K562 (cell line): ENCODE results near the gene TCF7. TPM values are rescaled to one million over a fixed set of nuclear protein-coding genes. Genes with fewer than 3 reads are reported as not detected.

ENCODE experiments used
- ATAC-seq: fragments of 200-7000 bp; cut with Tn5 transposase; 3 replicates; pipeline ENCODE4 v1.9.1; 2020; ENCODE audit warnings: moderate library complexity
- BruUV-seq: library from RNA; stranded (reverse); fragments of 400-500 nt; replicated peaks from 2 replicates; lab custom pipeline; 2021; lab: Mats Ljungman, UMichigan
- CTCF ChIA-PET: fragments of 300-600 bp; formaldehyde crosslinking; extraction: SDS; loops from one replicate; lab custom pipeline; 2021; ENCODE audit warnings: low intra/inter-chr PET ratio; lab: Yijun Ruan, JAX
- POLR2A ChIA-PET: fragments of 300-600, 350-650 bp; sonication (Branson Sonifier 250); formaldehyde crosslinking; extraction: SDS; loops from one replicate; lab custom pipeline; 2021; ENCODE audit warnings: antibody characterized with exemption, inconsistent platforms; lab: Yijun Ruan, JAX
- DNase-seq, 4 experiments: peaks; one replicate each; pipeline versions ENCODE4 v3.0.0 to v3.0.0-alpha.2; 2011 to 2018; ENCODE audit warnings: low spot score in 3 of 4, mixed read lengths in 3 of 4; ENCODE audit errors: extremely low read depth in 1 of 4
- FAIRE-seq: peaks from 2 replicates; lab custom pipeline; 2011; peaks lifted over from hg19 to GRCh38; lab: Jason Lieb, UNC
- H2AFZ ChIP-seq: 2 replicates; pipeline ENCODE4 v1.6.0; 2011; ENCODE audit warnings: low read depth, low read length, control low read depth, inconsistent platforms
- H3K27ac ChIP-seq: fragments of 200-600 bp; 3 replicates; pipeline ENCODE4 v1.8.0; 2011; ENCODE audit warnings: low read depth, mild to moderate bottlenecking, control low read depth, inconsistent platforms, low read length, moderate library complexity, mixed read lengths; ENCODE audit errors: extremely low read depth
- H3K27me3 ChIP-seq, 2 experiments: fragments of 300-600 bp in 1 of 2; 2 replicates in 1 of 2; 3 replicates in 1 of 2; pipeline versions ENCODE4 v1.6.0 to v1.8.0; 2011; ENCODE audit warnings: inconsistent platforms in 2 of 2, low read length in 2 of 2, mild to moderate bottlenecking in 1 of 2, mixed read lengths in 1 of 2, moderate library complexity in 1 of 2; ENCODE audit not compliant: control insufficient read depth in 2 of 2, insufficient read depth in 2 of 2
- H3K36me3 ChIP-seq: fragments of 300-600 bp; 3 replicates; pipeline ENCODE4 v1.8.0; 2011; ENCODE audit warnings: mild to moderate bottlenecking, low read length, inconsistent platforms; ENCODE audit not compliant: control insufficient read depth, insufficient read depth
- H3K4me1 ChIP-seq, 2 experiments: fragments of 200-600 bp in 1 of 2; replicated peaks in 1 of 2; 2 replicates in 1 of 2; 3 replicates in 1 of 2; pipeline versions ENCODE4 v1.5.1 to v1.8.0; 2011; ENCODE audit warnings: inconsistent platforms in 2 of 2, low read length in 2 of 2, mild to moderate bottlenecking in 1 of 2, mixed read lengths in 1 of 2, moderate library complexity in 1 of 2; ENCODE audit not compliant: control insufficient read depth in 2 of 2, insufficient read depth in 2 of 2
- H3K4me2 ChIP-seq: 2 replicates; pipeline ENCODE4 v1.6.1; 2011; ENCODE audit warnings: low read length, control low read depth, inconsistent platforms, mixed read lengths; ENCODE audit not compliant: insufficient read depth
- H3K4me3 ChIP-seq: fragments of 200-600 bp; sonication (generic), shearing (Covaris generic); 2 replicates; pipeline ENCODE4 v1.5.1; 2016; ENCODE audit warnings: control low read depth, inconsistent platforms
- H3K79me2 ChIP-seq: fragments of 200-600 bp; 3 replicates; pipeline ENCODE4 v1.8.0; 2011; ENCODE audit warnings: low read length, inconsistent platforms; ENCODE audit not compliant: control insufficient read depth, insufficient read depth
- H3K9ac ChIP-seq, 2 experiments: 2 replicates each; pipeline versions ENCODE4 v1.6.0 to v1.6.1; 2011; ENCODE audit warnings: low read depth in 2 of 2, low read length in 2 of 2, control low read depth in 1 of 2, inconsistent platforms in 1 of 2, mild to moderate bottlenecking in 1 of 2, mixed read lengths in 1 of 2; ENCODE audit not compliant: insufficient read depth in 1 of 2
- H3K9me1 ChIP-seq: one replicate; pipeline ENCODE4 v1.6.0; 2011; ENCODE audit warnings: inconsistent platforms, mild to moderate bottlenecking, low read length, moderate library complexity; ENCODE audit not compliant: control insufficient read depth, insufficient read depth
- H3K9me3 ChIP-seq: replicated peaks from 2 replicates; pipeline ENCODE4 v1.5.1; 2011; ENCODE audit warnings: low read depth, low read length, inconsistent platforms; ENCODE audit not compliant: control insufficient read depth, insufficient read depth
- H4K20me1 ChIP-seq: replicated peaks from 2 replicates; pipeline ENCODE4 v1.6.1; 2011; ENCODE audit warnings: low read length, inconsistent platforms, mixed read lengths; ENCODE audit not compliant: control insufficient read depth, insufficient read depth
- CHD1 ChIP-seq: fragments of 200-600 bp; sonication (generic); IDR thresholded peaks from one replicate; pipeline ENCODE4 v1.6.1; 2012; ENCODE audit warnings: mild to moderate bottlenecking, moderate library complexity, low read length, inconsistent platforms
- FOXK2 ChIP-seq, 2 experiments: fragments of 450-650 bp; IDR thresholded peaks in 1 of 2; conservative IDR thresholded peaks in 1 of 2; 2 replicates each; pipeline ENCODE4 v1.6.1; 2016; ENCODE audit warnings: low read depth in 2 of 2, mild to moderate bottlenecking in 1 of 2
- NR0B1 ChIP-seq: fragments of 450-650 bp; IDR thresholded peaks from one replicate; pipeline ENCODE4 v1.6.1; 2018; ENCODE audit warnings: mild to moderate bottlenecking, moderate library complexity; ENCODE audit not compliant: partially characterized antibody
- POLR2G ChIP-seq: fragments of 200-400 bp; formaldehyde crosslinking; IDR thresholded peaks from 2 replicates; pipeline ENCODE4 v1.6.1; 2017; ENCODE audit warnings: low read depth, mild to moderate bottlenecking, antibody characterized with exemption, low read length, moderate library complexity
- RREB1 ChIP-seq: fragments of 250-450 bp; sonication (Bioruptor Pico); IDR thresholded peaks from 2 replicates; pipeline ENCODE4 v1.4.0; 2020
- WGBS: fragments of 100-300 bp; shearing (Covaris generic); methylation state at CpG from one replicate; pipeline ENCODE4 v1.1.6; 2016; ENCODE audit warnings: low coverage, mixed read lengths; ENCODE audit not compliant: insufficient coverage; ENCODE audit errors: missing lambda C conversion rate; 5-methylcytosine and 5-hydroxymethylcytosine counted together
- in situ Hi-C: fragments of 300-500 bp; cut with MboI; formaldehyde crosslinking; loops from 4 replicates; pipeline ENCODE4 v1.15.0; 2018; ENCODE audit warnings: inconsistent platforms, mixed read lengths
- intact Hi-C: fragments of 100-400 bp; cut with micrococcal nuclease; formaldehyde crosslinking; loops from 2 replicates; pipeline ENCODE4 v1.14.2; 2022
- polyA plus RNA-seq, 8 experiments: library from polyadenylated mRNA; depleted of rRNA in 4 of 8; stranded (reverse) in 5 of 8; unstranded in 3 of 8; fragments of >200 nt; fragmentation: Nextera tagmentation in 2 of 8; fragmentation: Illumina TruSeq in 1 of 8; extraction: Ambion mirVana in 2 of 8; extraction: Trizol in 1 of 8; gene quantifications; 2 replicates each; pipeline versions ENCODE4 v1.2.1 to v1.2.3, GENCODE V29; 2011 to 2014; ENCODE audit warnings: inconsistent platforms in 1 of 8, missing spikeins in 1 of 8
- total RNA-seq, 7 experiments: library from RNA; depleted of rRNA in 6 of 7; stranded (reverse); fragments of >200 nt in 6 of 7; fragmentation: Illumina TruSeq in 2 of 7; extraction: Trizol in 2 of 7; gene quantifications; 2 replicates each; pipeline versions ENCODE4 v1.2.1 to v1.2.3, GENCODE V29; 2011 to 2021; ENCODE audit warnings: low replicate concordance in 1 of 7

TCF7 gene
- total and polyA plus RNA-seq, 9 of the 15 experiments (the other 6 are each of a cell fraction or from before 2014, with no cell fraction given): 1.6 to 14.9 (median 4.2) TPM

GRCh38 chr5:134128648-134128995, 14.1 kb downstream of the TCF7 start (continued):
- TF ChIP-seq RREB1 (CRISPR knock-in tag): no peak
- TF ChIP-seq FOXK2 (conservative IDR thresholded peaks at IDR 0.05 in 1 of 2, IDR thresholded peaks at IDR 0.05 in 1 of 2; ENCODE audit: low read depth in 2 of 2): no peak

- DNase-seq (no peak), FAIRE-seq (no peak), ATAC-seq (no peak)
- peaks cover 7% of the 10 kb centered on the region for H3K9me1 ChIP-seq
- no TSS peak for BruUV-seq
- H3K36me3 ChIP-seq: peaks cover 29% of the 10 kb centered on the region; the same call in 1 of the 3 replicates
- H4K20me1 ChIP-seq: peaks cover 28% of the 10 kb centered on the region
- in situ Hi-C loops: no loop called here
- no peak overlapping the region for H3K4me3 ChIP-seq
- H3K4me2 ChIP-seq: no peak overlapping the region
- H2AFZ ChIP-seq: no peak overlapping the region
- no peaks in the 10 kb centered on the region for H3K27me3 ChIP-seq
- intact Hi-C loops: no loop called here
- ChIA-PET CTCF (interaction anchor here (0.6 kb wide), 1 partner anchor 16 kb away, joined by 4 read pairs; no protein-coding TSS in a partner anchor), POLR2A (interaction anchor here (2.9 kb wide), 1 partner anchor 11 kb away, joined by 11 read pairs; no protein-coding TSS in a partner anchor)
- H3K79me2 ChIP-seq: no peaks in the 10 kb centered on the region
- WGBS: 85% methylated on average over 20 of the region's 25 CpGs
- H3K27ac ChIP-seq: no peak overlapping the region
- peak overlapping the region in 1 of 2 experiments; percentile 17; a peak in 1 of 4 replicates for H3K9ac ChIP-seq
- no peaks in the 10 kb centered on the region for H3K9me3 ChIP-seq
- H3K4me1 ChIP-seq: peaks cover 0 to 26% of the 10 kb centered on the region in 2 experiments; a peak in 2 of 5 replicates
- TF ChIP-seq CHD1: no peak
- TF ChIP-seq NR0B1: no peak
- TF ChIP-seq POLR2G: peak; percentile 54; the same call in 1 of the 2 replicates
Observed at GRCh38 chr5:134129411-134130238, 15.1 kb downstream of the TCF7 start.
